Lower lobe of right lung (tissue), 2 donors: ENCODE measurements around the gene SEC31A. TPM values are rescaled to one million over a fixed set of nuclear protein-coding genes. Genes with fewer than 3 reads are reported as not detected.

Source experiments
- ATAC-seq, 2 donors: fragments of 200-7000 bp; cut with Tn5 transposase; one replicate each; pipeline ENCODE4 v1.9.1; 2020 to 2022; ENCODE audit warnings: mild to moderate bottlenecking in 2 of 2, moderate library complexity in 2 of 2
- DNase-seq: peaks from one replicate; pipeline ENCODE4 v3.0.0-alpha.2; 2020
- H3K27ac ChIP-seq: fragments of 200-600 bp; one replicate; pipeline ENCODE4 v1.8.0; 2022
- H3K27me3 ChIP-seq: fragments of 200-600 bp; one replicate; pipeline ENCODE4 v1.8.0; 2022; ENCODE audit warnings: low read depth
- H3K36me3 ChIP-seq: fragments of 200-600 bp; one replicate; pipeline ENCODE4 v1.8.0; 2022; ENCODE audit warnings: mild to moderate bottlenecking
- H3K4me1 ChIP-seq: fragments of 200-600 bp; one replicate; pipeline ENCODE4 v1.8.0; 2022
- H3K4me3 ChIP-seq: fragments of 200-600 bp; one replicate; pipeline ENCODE4 v1.8.0; 2022; ENCODE audit warnings: mild to moderate bottlenecking
- H3K9me3 ChIP-seq: fragments of 200-600 bp; one replicate; pipeline ENCODE4 v1.8.0; 2022
- intact Hi-C: fragments of 100-400 bp; cut with DNase I; formaldehyde crosslinking; loops from one replicate; pipeline ENCODE4 v1.11.0; 2022
- total RNA-seq: library from RNA; stranded (reverse); fragmentation: NEBNext Ultra II Directional; extraction: Animal tissue kit (Norgen Biotek cat#: 25700); gene quantifications from one replicate; pipeline ENCODE4 v1.2.1, GENCODE V29; 2021
- TF ChIP-seq, protein P1 (sequence below): fragments of 200-600 bp; IDR thresholded peaks from one replicate; pipeline ENCODE4 v1.8.0; 2022; ENCODE audit warnings: antibody characterized with exemption, mild to moderate bottlenecking
- donor health status: DM: no; HTN: yes; CAD: no; lungs with severe emphysema.

The SEC31A gene
- total RNA-seq, 1 donor from 2014 or later: 183 TPM

- ATAC-seq (no peak), DNase-seq (no peak)
- intact Hi-C loops: no loop called here
- Histone ChIP-seq H3K4me1 (peaks cover 6% of the 10 kb centered on the region), H3K27me3 (no peaks in the 10 kb centered on the region), H3K9me3 (no peaks in the 10 kb centered on the region), H3K27ac (no peak overlapping the region), H3K36me3 (peaks cover 21% of the 10 kb centered on the region), H3K4me3 (no peak overlapping the region)
- TF ChIP-seq, protein P1, sequence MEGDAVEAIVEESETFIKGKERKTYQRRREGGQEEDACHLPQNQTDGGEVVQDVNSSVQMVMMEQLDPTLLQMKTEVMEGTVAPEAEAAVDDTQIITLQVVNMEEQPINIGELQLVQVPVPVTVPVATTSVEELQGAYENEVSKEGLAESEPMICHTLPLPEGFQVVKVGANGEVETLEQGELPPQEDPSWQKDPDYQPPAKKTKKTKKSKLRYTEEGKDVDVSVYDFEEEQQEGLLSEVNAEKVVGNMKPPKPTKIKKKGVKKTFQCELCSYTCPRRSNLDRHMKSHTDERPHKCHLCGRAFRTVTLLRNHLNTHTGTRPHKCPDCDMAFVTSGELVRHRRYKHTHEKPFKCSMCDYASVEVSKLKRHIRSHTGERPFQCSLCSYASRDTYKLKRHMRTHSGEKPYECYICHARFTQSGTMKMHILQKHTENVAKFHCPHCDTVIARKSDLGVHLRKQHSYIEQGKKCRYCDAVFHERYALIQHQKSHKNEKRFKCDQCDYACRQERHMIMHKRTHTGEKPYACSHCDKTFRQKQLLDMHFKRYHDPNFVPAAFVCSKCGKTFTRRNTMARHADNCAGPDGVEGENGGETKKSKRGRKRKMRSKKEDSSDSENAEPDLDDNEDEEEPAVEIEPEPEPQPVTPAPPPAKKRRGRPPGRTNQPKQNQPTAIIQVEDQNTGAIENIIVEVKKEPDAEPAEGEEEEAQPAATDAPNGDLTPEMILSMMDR: no peak
These were observed 15.5 kb upstream of the SEC31A start for GRCh38 chr4:82906469-82906868.

- intact Hi-C loops: no loop called here
- H3K9me3 ChIP-seq: no peaks in the 10 kb centered on the region
- ATAC-seq: no peak
These were observed 14.3 kb upstream of the SEC31A start for GRCh38 chr4:82905205-82905604.

DNA sequence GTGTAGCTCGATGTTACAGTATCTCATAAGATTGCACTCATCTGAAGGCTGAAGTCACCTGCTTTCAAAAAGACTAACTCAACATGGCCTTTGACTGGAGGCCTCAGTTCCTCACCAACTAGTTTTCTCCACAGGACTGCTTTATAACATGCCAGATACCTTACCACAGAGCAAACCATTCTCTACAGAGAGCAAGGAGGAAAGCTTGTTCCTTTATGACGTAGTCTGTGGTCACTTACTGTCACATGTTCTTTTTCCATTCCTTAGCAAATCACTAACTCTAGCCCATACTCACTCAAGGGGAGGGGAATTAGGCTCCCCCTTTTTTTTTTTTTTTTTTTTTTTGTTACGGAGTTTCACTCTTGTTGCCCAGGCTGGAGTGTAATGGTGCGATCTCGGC, 12.8 kb upstream of the SEC31A start:
- H3K27ac ChIP-seq: no peak overlapping the region
- H3K4me1 ChIP-seq: peaks cover 19% of the 10 kb centered on the region
- intact Hi-C loops: no loop called here
- ATAC-seq: no peak
- H3K4me3 ChIP-seq: no peak overlapping the region
- peaks cover 12% of the 10 kb centered on the region for H3K36me3 ChIP-seq
- no peaks in the 10 kb centered on the region for H3K27me3 ChIP-seq
- H3K9me3 ChIP-seq: no peaks in the 10 kb centered on the region
- no peak for DNase-seq
- TF ChIP-seq, protein P1: no peak

More at GRCh38 chr4:82905205-82905604, 14.3 kb upstream of the SEC31A start:
- TF ChIP-seq, protein P1: no peak
- H3K4me1 ChIP-seq: peaks cover 10% of the 10 kb centered on the region
- H3K36me3 ChIP-seq: peaks cover 12% of the 10 kb centered on the region
- no peak overlapping the region for H3K27ac ChIP-seq
- no peak overlapping the region for H3K4me3 ChIP-seq
- no peaks in the 10 kb centered on the region for H3K27me3 ChIP-seq
- no peak for DNase-seq

GRCh38 chr4:82901183-82901718, 10.3 kb upstream of the SEC31A start:
- Histone ChIP-seq H3K36me3 (peaks cover 17% of the 10 kb centered on the region), H3K27me3 (no peaks in the 10 kb centered on the region), H3K4me3 (peak overlapping the region; percentile 80), H3K9me3 (no peaks in the 10 kb centered on the region), H3K4me1 (peaks cover 40% of the 10 kb centered on the region), H3K27ac (peak overlapping the region; percentile 99)
- DNase-seq: no peak
- ATAC-seq: no peak
- intact Hi-C loops: no loop called here
- TF ChIP-seq, protein P1: no peak

DNA sequence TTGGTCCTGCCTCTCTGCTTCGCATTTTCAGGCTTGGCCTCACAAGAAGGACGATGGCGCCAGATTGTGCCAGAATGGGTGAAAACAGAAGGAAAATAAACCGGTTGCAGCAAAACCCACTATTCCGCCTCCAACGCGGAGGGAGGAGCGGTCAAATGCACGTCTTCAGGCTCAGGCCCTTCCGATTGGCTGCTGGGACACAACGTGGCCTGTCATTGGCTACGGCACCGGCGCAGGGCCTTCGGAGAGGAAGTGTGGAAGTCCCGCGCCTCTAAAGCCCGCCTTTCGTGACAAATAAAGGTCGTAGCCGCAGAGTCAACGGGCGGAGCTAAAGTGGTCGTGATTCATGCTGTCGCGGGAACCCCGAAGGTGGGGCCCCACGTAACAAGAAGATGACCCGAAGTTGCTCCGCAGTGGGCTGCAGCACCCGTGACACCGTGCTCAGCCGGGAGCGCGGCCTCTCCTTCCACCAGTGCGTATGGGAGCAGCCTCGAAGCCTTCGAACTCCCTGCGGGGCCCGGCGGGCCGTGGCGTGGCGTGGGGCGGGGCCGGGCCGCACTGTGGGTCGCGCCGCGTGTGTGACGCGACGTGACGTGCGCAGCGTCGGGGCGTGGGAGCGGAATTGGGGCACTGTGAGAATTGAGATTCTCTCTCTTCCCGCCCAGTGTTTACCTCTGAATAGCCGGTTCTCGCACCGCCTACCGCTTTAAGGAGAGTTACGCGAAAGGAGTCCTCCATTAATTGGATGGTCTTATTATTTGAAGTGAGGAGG, 9.6 kb upstream of the SEC31A start, which contains the start of gene THAP9:
Gene THAP9, plus strand, starts transcription at position 325 of the 772 bp plus-strand sequence. Its CDS starts 68 bp downstream, at position 393.
- no peaks in the 10 kb centered on the region for H3K27me3 ChIP-seq
- DNase-seq (peak; percentile 99), ATAC-seq (peak; percentile 98)
- intact Hi-C loops: no loop called here
- peak within 1 kb of the TSS; percentile 80 for H3K4me3 ChIP-seq
- TF ChIP-seq, protein P1: no peak
- H3K9me3 ChIP-seq: no peaks in the 10 kb centered on the region
- H3K4me1 ChIP-seq: peaks cover 40% of the 10 kb centered on the region
- H3K27ac ChIP-seq: peak within 1 kb of the TSS; percentile 99
- H3K36me3 ChIP-seq: peaks cover 20% of the 10 kb centered on the region
